ENCODE measurements around the gene SCN2A.
"Not testable (repeated sequence)": the region's sequence is repeated elsewhere in the genome, so short reads cannot be mapped to it uniquely, and the experiment has no call there.

The SCN2A gene

DNA sequence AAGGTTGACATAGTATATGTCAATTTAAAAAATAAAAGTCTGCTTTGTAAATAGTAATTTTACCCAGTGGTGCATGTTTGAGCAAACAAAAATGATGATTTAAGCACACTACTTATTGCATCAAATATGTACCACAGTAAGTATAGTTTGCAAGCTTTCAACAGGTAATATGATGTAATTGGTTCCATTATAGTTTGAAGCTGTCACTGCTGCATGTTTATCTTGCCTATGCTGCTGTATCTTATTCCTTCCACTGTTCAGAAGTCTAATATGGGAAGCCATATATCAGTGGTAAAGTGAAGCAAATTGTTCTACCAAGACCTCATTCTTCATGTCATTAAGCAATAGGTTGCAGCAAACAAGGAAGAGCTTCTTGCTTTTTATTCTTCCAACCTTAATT is 151.7 kb downstream of the SCN2A start:
- no peak overlapping the region for H3K4me3 ChIP-seq (ENCODE audit: low read depth, low read length)
- TF ChIP-seq, protein P1, sequence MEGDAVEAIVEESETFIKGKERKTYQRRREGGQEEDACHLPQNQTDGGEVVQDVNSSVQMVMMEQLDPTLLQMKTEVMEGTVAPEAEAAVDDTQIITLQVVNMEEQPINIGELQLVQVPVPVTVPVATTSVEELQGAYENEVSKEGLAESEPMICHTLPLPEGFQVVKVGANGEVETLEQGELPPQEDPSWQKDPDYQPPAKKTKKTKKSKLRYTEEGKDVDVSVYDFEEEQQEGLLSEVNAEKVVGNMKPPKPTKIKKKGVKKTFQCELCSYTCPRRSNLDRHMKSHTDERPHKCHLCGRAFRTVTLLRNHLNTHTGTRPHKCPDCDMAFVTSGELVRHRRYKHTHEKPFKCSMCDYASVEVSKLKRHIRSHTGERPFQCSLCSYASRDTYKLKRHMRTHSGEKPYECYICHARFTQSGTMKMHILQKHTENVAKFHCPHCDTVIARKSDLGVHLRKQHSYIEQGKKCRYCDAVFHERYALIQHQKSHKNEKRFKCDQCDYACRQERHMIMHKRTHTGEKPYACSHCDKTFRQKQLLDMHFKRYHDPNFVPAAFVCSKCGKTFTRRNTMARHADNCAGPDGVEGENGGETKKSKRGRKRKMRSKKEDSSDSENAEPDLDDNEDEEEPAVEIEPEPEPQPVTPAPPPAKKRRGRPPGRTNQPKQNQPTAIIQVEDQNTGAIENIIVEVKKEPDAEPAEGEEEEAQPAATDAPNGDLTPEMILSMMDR (IDR thresholded peaks at IDR 0.05; ENCODE audit: low read depth, low read length, missing control alignments): no peak
- no peak for DNase-seq (ENCODE audit: low read depth)
- in situ Hi-C loops (cut with HindIII; ENCODE audit: low sequenced_read_pairs): no loop called here

DNA sequence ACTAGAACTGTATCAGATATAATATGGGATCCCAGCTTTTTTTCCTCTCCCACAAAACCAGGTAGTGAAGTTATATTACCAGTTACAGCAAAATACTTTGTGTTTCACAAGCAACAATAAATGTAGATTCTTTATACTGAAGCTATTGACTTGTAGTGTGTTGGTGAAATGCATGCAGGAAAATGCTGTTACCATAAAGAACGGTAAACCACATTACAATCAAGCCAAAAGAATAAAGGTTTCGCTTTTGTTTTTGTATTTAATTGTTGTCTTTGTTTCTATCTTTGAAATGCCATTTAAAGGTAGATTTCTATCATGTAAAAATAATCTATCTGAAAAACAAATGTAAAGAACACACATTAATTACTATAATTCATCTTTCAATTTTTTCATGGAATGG is 152.6 kb downstream of the SCN2A start:
- TF ChIP-seq, protein P1 (IDR thresholded peaks at IDR 0.05; ENCODE audit: low read depth, low read length, missing control alignments): no peak
- in situ Hi-C loops (cut with HindIII; ENCODE audit: low sequenced_read_pairs): no loop called here
- no peak for DNase-seq (ENCODE audit: low read depth)
- no peak overlapping the region for H3K4me3 ChIP-seq (ENCODE audit: low read depth, low read length)

DNA sequence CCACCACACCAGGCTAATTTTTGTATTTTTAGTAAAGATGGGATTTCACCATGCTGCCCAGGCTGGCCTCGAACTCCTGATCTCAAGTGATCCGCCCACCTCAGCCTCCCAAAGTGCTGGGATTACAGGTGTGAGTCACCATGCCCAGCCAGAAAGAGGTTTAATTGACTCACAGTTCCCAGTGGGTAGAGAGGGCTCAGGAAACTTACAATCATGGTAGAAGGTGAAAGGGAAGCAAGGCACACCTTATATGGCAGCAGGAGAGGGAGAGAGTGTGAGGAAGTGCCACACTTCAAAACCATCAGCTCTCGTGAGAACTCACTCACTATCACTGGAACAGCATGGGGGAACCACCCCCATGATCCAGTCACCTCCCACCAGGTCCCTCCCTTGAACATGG is 159.4 kb downstream of the SCN2A start:
- DNase-seq (ENCODE audit: low read depth); H3K4me3 ChIP-seq (ENCODE audit: low read depth, low read length); in situ Hi-C loops (cut with HindIII; ENCODE audit: low sequenced_read_pairs): not testable (repeated sequence)

DNA sequence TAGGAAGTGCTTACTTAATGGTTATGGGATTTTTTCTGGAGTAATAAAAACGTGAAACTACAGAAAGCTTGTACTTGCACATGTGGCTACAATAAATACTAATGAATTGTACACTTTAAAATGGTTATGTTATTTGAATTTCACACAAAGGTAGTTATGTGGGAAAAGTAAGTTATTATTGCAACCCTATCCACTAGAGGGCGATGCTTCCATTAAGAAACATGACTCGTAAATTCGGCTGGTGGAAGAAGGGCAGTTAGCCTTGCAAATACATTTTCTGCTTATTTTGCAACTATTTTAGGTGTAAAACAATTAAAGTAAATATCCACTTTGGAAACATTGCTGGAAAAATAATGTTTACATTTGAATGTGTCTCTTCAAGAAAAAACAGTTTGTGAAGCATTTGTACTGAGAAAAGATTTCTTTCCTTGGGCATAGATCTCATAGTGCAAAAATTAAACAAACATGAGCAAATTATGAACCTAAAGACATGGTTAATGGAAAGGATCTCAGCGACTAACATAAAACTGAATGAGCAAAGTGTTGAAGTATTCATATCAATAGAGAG is 162.2 kb downstream of the SCN2A start:
- TF ChIP-seq, protein P1 (IDR thresholded peaks at IDR 0.05; ENCODE audit: low read depth, low read length, missing control alignments): peak; percentile 59
- H3K4me3 ChIP-seq (ENCODE audit: low read depth, low read length): no peak overlapping the region
- in situ Hi-C loops (cut with HindIII; ENCODE audit: low sequenced_read_pairs): loop anchor here (5.0 kb wide), 1 partner anchor 471 kb away; no protein-coding TSS in a partner anchor
- DNase-seq (ENCODE audit: low read depth): peak; percentile 83

DNA sequence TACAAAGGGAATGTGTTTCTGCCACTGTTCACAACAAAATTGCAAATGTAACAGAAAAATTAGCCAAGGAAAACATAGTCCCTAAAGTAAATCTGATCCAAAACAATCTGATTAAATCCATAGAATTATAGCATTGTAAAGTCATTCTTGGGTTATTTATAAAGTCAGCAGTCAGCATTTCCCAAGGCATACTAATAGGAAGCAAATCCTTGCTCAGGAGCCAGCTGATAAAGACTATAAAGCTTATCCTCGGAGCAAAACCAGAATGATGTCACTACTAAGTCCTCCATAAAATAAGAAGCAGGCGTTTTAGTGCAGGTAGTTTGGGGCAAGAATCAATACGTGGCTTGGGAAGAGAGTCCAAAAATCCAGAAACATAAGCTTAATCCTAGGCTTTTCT is 162.9 kb downstream of the SCN2A start:
- no peak overlapping the region for H3K4me3 ChIP-seq (ENCODE audit: low read depth, low read length)
- TF ChIP-seq, protein P1 (IDR thresholded peaks at IDR 0.05; ENCODE audit: low read depth, low read length, missing control alignments): no peak
- in situ Hi-C loops (cut with HindIII; ENCODE audit: low sequenced_read_pairs): loop anchor here (5.0 kb wide), 1 partner anchor 470 kb away; no protein-coding TSS in a partner anchor
- DNase-seq (ENCODE audit: low read depth): no peak

DNA sequence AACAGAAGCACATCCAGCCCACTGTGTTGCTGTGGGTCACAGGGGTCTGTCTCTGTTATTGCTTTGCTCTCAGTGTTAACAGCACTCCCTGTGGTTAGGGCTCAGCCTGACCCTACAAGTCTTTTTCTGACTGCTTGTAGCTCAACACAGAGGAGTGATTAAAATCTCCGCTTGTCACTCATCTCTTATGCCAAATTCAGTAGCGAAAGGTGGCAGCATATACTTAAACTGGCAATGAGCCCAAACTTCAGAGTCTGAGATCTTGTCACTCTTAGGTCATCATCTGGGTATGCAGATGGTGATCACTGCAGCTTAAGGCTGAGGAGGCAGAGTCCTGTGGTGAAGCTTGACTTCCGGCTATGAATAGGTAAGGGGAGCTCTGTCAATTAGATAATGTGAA is 167.0 kb downstream of the SCN2A start:
- in situ Hi-C loops (cut with HindIII; ENCODE audit: low sequenced_read_pairs): no loop called here
- TF ChIP-seq, protein P1 (IDR thresholded peaks at IDR 0.05; ENCODE audit: low read depth, low read length, missing control alignments): no peak
- no peak overlapping the region for H3K4me3 ChIP-seq (ENCODE audit: low read depth, low read length)
- DNase-seq (ENCODE audit: low read depth): no peak

DNA sequence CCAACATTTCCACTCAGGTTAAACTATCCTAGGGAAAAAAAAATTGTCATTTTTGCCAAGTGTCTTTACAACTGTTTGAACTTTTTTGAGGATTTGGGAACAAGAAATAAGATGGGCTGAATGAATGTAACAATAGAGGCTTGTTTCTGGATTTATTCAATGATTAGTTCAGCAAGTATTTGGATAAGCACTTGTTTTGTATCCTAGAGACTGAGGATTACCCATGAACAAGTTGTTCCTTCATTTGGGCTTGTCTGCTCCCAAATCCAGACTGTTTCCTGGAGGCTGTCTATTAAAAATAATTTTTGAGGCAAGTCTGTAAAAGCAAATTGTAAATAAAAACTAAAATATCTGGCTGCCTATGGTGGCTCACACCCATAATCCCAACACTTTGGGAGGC is 168.3 kb downstream of the SCN2A start:
- no peak overlapping the region for H3K4me3 ChIP-seq (ENCODE audit: low read depth, low read length)
- DNase-seq (ENCODE audit: low read depth): no peak
- TF ChIP-seq, protein P1 (IDR thresholded peaks at IDR 0.05; ENCODE audit: low read depth, low read length, missing control alignments): no peak
- in situ Hi-C loops (cut with HindIII; ENCODE audit: low sequenced_read_pairs): no loop called here

Measured in astrocyte of the cerebellum (primary cell).